Stomach (tissue), 4 donors: ENCODE results near the gene EVX1.

Experiments used
- POLR2A ChIP-seq, 4 donors: fragments of 450-650 bp; IDR thresholded peaks; one replicate each; pipeline ENCODE4 v1.6.1; 2016; ENCODE audit warnings: antibody characterized with exemption in 4 of 4, control low read depth in 2 of 4, mild to moderate bottlenecking in 1 of 4, moderate library complexity in 1 of 4
- TF ChIP-seq, protein P1 (sequence below), 7 experiments: fragments of 450-650 bp in 4 of 7; fragments of 200-600 bp in 3 of 7; sonication (generic) in 3 of 7; IDR thresholded peaks; one replicate each; pipeline ENCODE4 v1.5.1; 2016 to 2019; ENCODE audit warnings: antibody characterized with exemption in 7 of 7, control low read depth in 2 of 7, mild to moderate bottlenecking in 1 of 7

GRCh38 chr7:27205325-27206280, 37.0 kb upstream of the EVX1 start:
- TF ChIP-seq, protein P1, sequence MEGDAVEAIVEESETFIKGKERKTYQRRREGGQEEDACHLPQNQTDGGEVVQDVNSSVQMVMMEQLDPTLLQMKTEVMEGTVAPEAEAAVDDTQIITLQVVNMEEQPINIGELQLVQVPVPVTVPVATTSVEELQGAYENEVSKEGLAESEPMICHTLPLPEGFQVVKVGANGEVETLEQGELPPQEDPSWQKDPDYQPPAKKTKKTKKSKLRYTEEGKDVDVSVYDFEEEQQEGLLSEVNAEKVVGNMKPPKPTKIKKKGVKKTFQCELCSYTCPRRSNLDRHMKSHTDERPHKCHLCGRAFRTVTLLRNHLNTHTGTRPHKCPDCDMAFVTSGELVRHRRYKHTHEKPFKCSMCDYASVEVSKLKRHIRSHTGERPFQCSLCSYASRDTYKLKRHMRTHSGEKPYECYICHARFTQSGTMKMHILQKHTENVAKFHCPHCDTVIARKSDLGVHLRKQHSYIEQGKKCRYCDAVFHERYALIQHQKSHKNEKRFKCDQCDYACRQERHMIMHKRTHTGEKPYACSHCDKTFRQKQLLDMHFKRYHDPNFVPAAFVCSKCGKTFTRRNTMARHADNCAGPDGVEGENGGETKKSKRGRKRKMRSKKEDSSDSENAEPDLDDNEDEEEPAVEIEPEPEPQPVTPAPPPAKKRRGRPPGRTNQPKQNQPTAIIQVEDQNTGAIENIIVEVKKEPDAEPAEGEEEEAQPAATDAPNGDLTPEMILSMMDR (IDR thresholded peaks at IDR 0.05), result no peak
- no peak for TF ChIP-seq POLR2A (IDR thresholded peaks at IDR 0.05)
